Measurements from ENCODE around the gene TMEM129.

DNA sequence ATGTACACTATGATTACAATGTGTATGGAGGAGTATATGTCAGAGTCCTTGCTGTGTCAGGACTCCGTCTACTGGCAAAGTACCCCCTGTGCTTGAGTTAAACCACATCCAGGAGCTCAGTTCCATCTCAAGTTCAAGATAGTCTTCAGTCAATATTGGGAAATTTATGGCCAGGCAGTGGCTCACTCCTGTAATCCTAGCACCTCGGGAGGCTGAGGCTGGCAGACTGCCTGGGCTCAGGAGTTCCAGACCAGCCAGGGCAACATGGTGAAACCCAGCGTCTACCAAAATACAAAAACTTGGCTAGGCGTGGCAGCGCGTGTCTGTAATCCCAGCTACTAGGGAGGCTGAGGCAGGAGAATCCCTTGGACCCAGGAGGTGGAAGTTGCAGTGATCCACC, 14.8 kb downstream of the TMEM129 start:
- TF ChIP-seq POLR2AphosphoS5 (IDR thresholded peaks at IDR 0.05; ENCODE audit: low read depth) (no peak), EZH2phosphoT487 (IDR thresholded peaks at IDR 0.05; ENCODE audit: unreplicated experiment) (no peak), CREB1 (CRISPR knock-in tag; IDR thresholded peaks at IDR 0.05; ENCODE audit: low read depth) (no peak), EZH2 (IDR thresholded peaks at IDR 0.05; ENCODE audit: low read depth, unreplicated experiment) (no peak), JUNB (IDR thresholded peaks at IDR 0.05; ENCODE audit: unreplicated experiment) (no peak)
- TF ChIP-seq, protein P1, sequence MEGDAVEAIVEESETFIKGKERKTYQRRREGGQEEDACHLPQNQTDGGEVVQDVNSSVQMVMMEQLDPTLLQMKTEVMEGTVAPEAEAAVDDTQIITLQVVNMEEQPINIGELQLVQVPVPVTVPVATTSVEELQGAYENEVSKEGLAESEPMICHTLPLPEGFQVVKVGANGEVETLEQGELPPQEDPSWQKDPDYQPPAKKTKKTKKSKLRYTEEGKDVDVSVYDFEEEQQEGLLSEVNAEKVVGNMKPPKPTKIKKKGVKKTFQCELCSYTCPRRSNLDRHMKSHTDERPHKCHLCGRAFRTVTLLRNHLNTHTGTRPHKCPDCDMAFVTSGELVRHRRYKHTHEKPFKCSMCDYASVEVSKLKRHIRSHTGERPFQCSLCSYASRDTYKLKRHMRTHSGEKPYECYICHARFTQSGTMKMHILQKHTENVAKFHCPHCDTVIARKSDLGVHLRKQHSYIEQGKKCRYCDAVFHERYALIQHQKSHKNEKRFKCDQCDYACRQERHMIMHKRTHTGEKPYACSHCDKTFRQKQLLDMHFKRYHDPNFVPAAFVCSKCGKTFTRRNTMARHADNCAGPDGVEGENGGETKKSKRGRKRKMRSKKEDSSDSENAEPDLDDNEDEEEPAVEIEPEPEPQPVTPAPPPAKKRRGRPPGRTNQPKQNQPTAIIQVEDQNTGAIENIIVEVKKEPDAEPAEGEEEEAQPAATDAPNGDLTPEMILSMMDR (conservative IDR thresholded peaks at IDR 0.05; ENCODE audit: low read depth in 2 of 2) = no peak
- TF ChIP-seq, protein P2, sequence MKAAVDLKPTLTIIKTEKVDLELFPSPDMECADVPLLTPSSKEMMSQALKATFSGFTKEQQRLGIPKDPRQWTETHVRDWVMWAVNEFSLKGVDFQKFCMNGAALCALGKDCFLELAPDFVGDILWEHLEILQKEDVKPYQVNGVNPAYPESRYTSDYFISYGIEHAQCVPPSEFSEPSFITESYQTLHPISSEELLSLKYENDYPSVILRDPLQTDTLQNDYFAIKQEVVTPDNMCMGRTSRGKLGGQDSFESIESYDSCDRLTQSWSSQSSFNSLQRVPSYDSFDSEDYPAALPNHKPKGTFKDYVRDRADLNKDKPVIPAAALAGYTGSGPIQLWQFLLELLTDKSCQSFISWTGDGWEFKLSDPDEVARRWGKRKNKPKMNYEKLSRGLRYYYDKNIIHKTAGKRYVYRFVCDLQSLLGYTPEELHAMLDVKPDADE (IDR thresholded peaks at IDR 0.05) = no peak
- TF ChIP-seq, protein P3, sequence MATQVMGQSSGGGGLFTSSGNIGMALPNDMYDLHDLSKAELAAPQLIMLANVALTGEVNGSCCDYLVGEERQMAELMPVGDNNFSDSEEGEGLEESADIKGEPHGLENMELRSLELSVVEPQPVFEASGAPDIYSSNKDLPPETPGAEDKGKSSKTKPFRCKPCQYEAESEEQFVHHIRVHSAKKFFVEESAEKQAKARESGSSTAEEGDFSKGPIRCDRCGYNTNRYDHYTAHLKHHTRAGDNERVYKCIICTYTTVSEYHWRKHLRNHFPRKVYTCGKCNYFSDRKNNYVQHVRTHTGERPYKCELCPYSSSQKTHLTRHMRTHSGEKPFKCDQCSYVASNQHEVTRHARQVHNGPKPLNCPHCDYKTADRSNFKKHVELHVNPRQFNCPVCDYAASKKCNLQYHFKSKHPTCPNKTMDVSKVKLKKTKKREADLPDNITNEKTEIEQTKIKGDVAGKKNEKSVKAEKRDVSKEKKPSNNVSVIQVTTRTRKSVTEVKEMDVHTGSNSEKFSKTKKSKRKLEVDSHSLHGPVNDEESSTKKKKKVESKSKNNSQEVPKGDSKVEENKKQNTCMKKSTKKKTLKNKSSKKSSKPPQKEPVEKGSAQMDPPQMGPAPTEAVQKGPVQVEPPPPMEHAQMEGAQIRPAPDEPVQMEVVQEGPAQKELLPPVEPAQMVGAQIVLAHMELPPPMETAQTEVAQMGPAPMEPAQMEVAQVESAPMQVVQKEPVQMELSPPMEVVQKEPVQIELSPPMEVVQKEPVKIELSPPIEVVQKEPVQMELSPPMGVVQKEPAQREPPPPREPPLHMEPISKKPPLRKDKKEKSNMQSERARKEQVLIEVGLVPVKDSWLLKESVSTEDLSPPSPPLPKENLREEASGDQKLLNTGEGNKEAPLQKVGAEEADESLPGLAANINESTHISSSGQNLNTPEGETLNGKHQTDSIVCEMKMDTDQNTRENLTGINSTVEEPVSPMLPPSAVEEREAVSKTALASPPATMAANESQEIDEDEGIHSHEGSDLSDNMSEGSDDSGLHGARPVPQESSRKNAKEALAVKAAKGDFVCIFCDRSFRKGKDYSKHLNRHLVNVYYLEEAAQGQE (IDR thresholded peaks at IDR 0.05; ENCODE audit: unreplicated experiment) = no peak

Data from GM23338 (cell line).